NCI-H1092 (cell line): Measurements from ENCODE around the gene MAPK8IP3.

Experiments used
- DNase-seq: peaks from one replicate; lab custom pipeline; 2025; lab: John Stamatoyannopoulos, UW

MAPK8IP3 gene

GRCh38 chr16:1740234-1740633 lies 34.2 kb downstream of the MAPK8IP3 start:
- no peak for DNase-seq

- no peak for DNase-seq
These were observed 34.9 kb downstream of the MAPK8IP3 start for GRCh38 chr16:1740781-1741490.

- no peak for DNase-seq
These were observed 35.7 kb downstream of the MAPK8IP3 start for GRCh38 chr16:1741553-1742165.

GRCh38 chr16:1743376-1744337 lies 37.7 kb downstream of the MAPK8IP3 start:
- no peak for DNase-seq

GRCh38 chr16:1744338-1744840 lies 38.4 kb downstream of the MAPK8IP3 start:
- no peak for DNase-seq

- DNase-seq = no peak
These were observed 39.3 kb downstream of the MAPK8IP3 start for GRCh38 chr16:1745181-1745899.

GRCh38 chr16:1745900-1746692 lies 40.1 kb downstream of the MAPK8IP3 start:
- DNase-seq = no peak

GRCh38 chr16:1746693-1747195 lies 40.7 kb downstream of the MAPK8IP3 start:
- no peak for DNase-seq

GRCh38 chr16:1747934-1748333 lies 41.9 kb downstream of the MAPK8IP3 start:
- DNase-seq = no peak

- DNase-seq = no peak
These were observed 43.4 kb downstream of the MAPK8IP3 start for GRCh38 chr16:1749152-1750117.

GRCh38 chr16:1751946-1752345 lies 46.0 kb downstream of the MAPK8IP3 start:
- DNase-seq = no peak

- DNase-seq = no peak
These were observed 46.9 kb downstream of the MAPK8IP3 start for GRCh38 chr16:1752853-1753252.

- no peak for DNase-seq
These were observed 48.2 kb downstream of the MAPK8IP3 start for GRCh38 chr16:1754204-1754603.

GRCh38 chr16:1757714-1758461 lies 51.9 kb downstream of the MAPK8IP3 start:
- DNase-seq = no peak

GRCh38 chr16:1758923-1759322 lies 52.9 kb downstream of the MAPK8IP3 start:
- DNase-seq = no peak

- DNase-seq = no peak
These were observed 53.5 kb downstream of the MAPK8IP3 start for GRCh38 chr16:1759511-1759910.

GRCh38 chr16:1760911-1761310 lies 54.9 kb downstream of the MAPK8IP3 start:
- no peak for DNase-seq

- DNase-seq = no peak
These were observed 55.8 kb downstream of the MAPK8IP3 start for GRCh38 chr16:1761751-1762150.
